HepG2 (cell line): Measurements from ENCODE around the gene TMCC1. TPM values are rescaled to one million over a fixed set of nuclear protein-coding genes. Genes with fewer than 3 reads are reported as not detected.
"Not testable (repeated sequence)": the region's sequence is repeated elsewhere in the genome, so short reads cannot be mapped to it uniquely, and the experiment has no call there.

Source experiments
- ATAC-seq: fragments of 200-7000 bp; cut with Tn5 transposase; 3 replicates; pipeline ENCODE4 v1.9.1; 2020; ENCODE audit warnings: mild to moderate bottlenecking, moderate library complexity
- BruUV-seq: library from RNA; stranded (reverse); fragments of 400-500 nt; replicated peaks from 2 replicates; lab custom pipeline; 2021; lab: Mats Ljungman, UMichigan
- CTCF ChIA-PET: fragments of 300-600 bp; formaldehyde crosslinking; extraction: SDS; loops from one replicate; lab custom pipeline; 2021; ENCODE audit warnings: low total read pairs, inconsistent platforms, low intra/inter-chr PET ratio; lab: Yijun Ruan, JAX
- POLR2A ChIA-PET: fragments of 350-600 bp; sonication (Branson Sonifier 250); formaldehyde crosslinking; loops from one replicate; lab custom pipeline; 2020; ENCODE audit warnings: antibody characterized with exemption, inconsistent platforms; lab: Yijun Ruan, JAX
- DNase-seq: peaks from one replicate; pipeline ENCODE4 v3.0.0-alpha.2; 2015; ENCODE audit warnings: low spot score
- FAIRE-seq: peaks from 3 replicates; lab custom pipeline; 2011; peaks lifted over from hg19 to GRCh38; lab: Jason Lieb, UNC
- H2AFZ ChIP-seq: one replicate; pipeline ENCODE4 v1.6.1; 2011; ENCODE audit warnings: low read length, inconsistent platforms
- H3K27ac ChIP-seq: fragments of 300-600 bp; 3 replicates; pipeline ENCODE4 v1.8.0; 2011; ENCODE audit warnings: mixed run types, mild to moderate bottlenecking, mixed read lengths, low read length, inconsistent platforms; ENCODE audit not compliant: insufficient read depth; ENCODE audit errors: extremely low read length
- H3K27me3 ChIP-seq, 2 experiments: fragments of 200-600 bp in 1 of 2; 2 replicates in 1 of 2; 3 replicates in 1 of 2; pipeline versions ENCODE4 v1.6.0 to v1.8.0; 2011; ENCODE audit warnings: low read length in 2 of 2, mild to moderate bottlenecking in 2 of 2, moderate library complexity in 2 of 2, inconsistent platforms in 1 of 2; ENCODE audit not compliant: insufficient read depth in 2 of 2, control insufficient read depth in 1 of 2
- H3K36me3 ChIP-seq, 2 experiments: fragments of 200-600 bp in 1 of 2; replicated peaks in 1 of 2; 2 replicates in 1 of 2; 3 replicates in 1 of 2; pipeline versions ENCODE4 v1.5.1 to v1.8.0; 2011; ENCODE audit warnings: low read length in 2 of 2, inconsistent platforms in 1 of 2; ENCODE audit not compliant: insufficient read depth in 2 of 2, control insufficient read depth in 1 of 2
- H3K4me1 ChIP-seq: 2 replicates; pipeline ENCODE4 v1.5.1; 2012; ENCODE audit warnings: low read length, inconsistent platforms; ENCODE audit not compliant: insufficient read depth
- H3K4me2 ChIP-seq: 2 replicates; pipeline ENCODE4 v1.6.0; 2011; ENCODE audit warnings: low read depth, low read length, inconsistent platforms
- H3K4me3 ChIP-seq, 3 experiments: fragments of 200-600 bp in 1 of 3; sonication (generic), shearing (Covaris generic) in 1 of 3; replicated peaks in 1 of 3; 2 replicates each; pipeline ENCODE4 v1.5.1; 2011 to 2016; ENCODE audit warnings: low read length in 3 of 3, inconsistent platforms in 2 of 3, low read depth in 2 of 3, mild to moderate bottlenecking in 2 of 3, control low read depth in 1 of 3, mixed read lengths in 1 of 3; ENCODE audit not compliant: insufficient read depth in 1 of 3
- H3K79me2 ChIP-seq: one replicate; pipeline ENCODE4 v1.6.1; 2011; ENCODE audit warnings: low read length, inconsistent platforms; ENCODE audit not compliant: insufficient read depth
- H3K9ac ChIP-seq: 2 replicates; pipeline ENCODE4 v1.6.0; 2011; ENCODE audit warnings: mild to moderate bottlenecking, low read depth, low read length, inconsistent platforms; ENCODE audit not compliant: insufficient read depth
- H3K9me3 ChIP-seq: 2 replicates; pipeline ENCODE4 v1.5.1; 2012; ENCODE audit warnings: mild to moderate bottlenecking, low read length
- H4K20me1 ChIP-seq: 2 replicates; pipeline ENCODE4 v1.6.0; 2011; ENCODE audit warnings: inconsistent platforms, mild to moderate bottlenecking, low read length, moderate library complexity; ENCODE audit not compliant: insufficient read depth
- EP300 ChIP-seq, 3 experiments: sonication (generic) in 1 of 3; formaldehyde crosslinking in 1 of 3; IDR thresholded peaks; 2 replicates each; pipeline versions ENCODE4 v1.5.1 to v1.6.1; 2011 to 2020; ENCODE audit warnings: low read depth in 2 of 3, low read length in 2 of 3, borderline replicate concordance in 1 of 3, improper control_type of control experiment in 1 of 3, mild to moderate bottlenecking in 1 of 3, missing genetic modification reagents in 1 of 3, moderate library complexity in 1 of 3
- SOX13 ChIP-seq, 3 experiments: fragments of 450-650 bp in 1 of 3; sonication (generic) in 1 of 3; formaldehyde crosslinking in 1 of 3; IDR thresholded peaks in 2 of 3; conservative IDR thresholded peaks in 1 of 3; 2 replicates each; pipeline versions ENCODE4 v1.5.0 to v1.6.1; 2016 to 2020; ENCODE audit warnings: antibody characterized with exemption in 1 of 3, mild to moderate bottlenecking in 1 of 3, missing compliant biosample characterization in 1 of 3, missing genetic modification reagents in 1 of 3, moderate library complexity in 1 of 3
- ZNF761 ChIP-seq: sonication (generic); formaldehyde crosslinking; conservative IDR thresholded peaks from 2 replicates; pipeline ENCODE4 v1.4.0; 2020; ENCODE audit warnings: mild to moderate bottlenecking, missing genetic modification reagents
- WGBS: methylation state at CpG from one replicate; pipeline ENCODE4 v1.1.6; 2017; ENCODE audit warnings: low lambda C conversion rate; 5-methylcytosine and 5-hydroxymethylcytosine counted together
- in situ Hi-C: cut with HindIII; loops from 2 replicates; pipeline ENCODE4 v1.10.0; 2017; ENCODE audit warnings: low pct_unique_long_range_greater_than_20kb; ENCODE audit not compliant: extremely low pct_ligation_motif_present
- intact Hi-C: fragments of 100-400 bp; cut with micrococcal nuclease; formaldehyde crosslinking; loops from one replicate; pipeline ENCODE4 v1.10.0; 2022; ENCODE audit not compliant: unreplicated experiment
- polyA plus RNA-seq, 8 experiments: library from polyadenylated mRNA; depleted of rRNA in 3 of 8; stranded (reverse) in 7 of 8; unstranded in 1 of 8; fragments of >200 nt; fragmentation: Illumina TruSeq in 4 of 8; extraction: Trizol in 4 of 8; gene quantifications; 2 replicates each; pipeline versions ENCODE4 v1.2.1 to v1.2.3, GENCODE V29; 2011 to 2016; ENCODE audit warnings: low read depth in 4 of 8, missing spikeins in 1 of 8, mixed read lengths in 1 of 8; ENCODE audit not compliant: insufficient read depth in 1 of 8
- total RNA-seq, 5 experiments: library from RNA; depleted of rRNA; stranded (reverse); fragments of >200 nt; fragmentation: Illumina TruSeq; extraction: Trizol; gene quantifications; 2 replicates each; pipeline ENCODE4 v1.2.3, GENCODE V29; 2016; ENCODE audit warnings: low read depth in 1 of 5

TMCC1 gene
- total and polyA plus RNA-seq, 2 of the 13 experiments (the other 11 are each of a cell fraction or from before 2014, with no cell fraction given): 12.1 to 264 TPM

GRCh38 chr3:129908417-129908816 is 14.9 kb upstream of the TMCC1 start:
- CTCF ChIA-PET: no interaction called here
- peaks cover 26% of the 10 kb centered on the region for H3K9me3 ChIP-seq
- H3K9ac ChIP-seq: no peak overlapping the region
- in situ Hi-C loops (no loop called here), intact Hi-C loops (no loop called here)
- ATAC-seq (peak; percentile 62), DNase-seq (peak; percentile 67), FAIRE-seq (peak; percentile 56)
- H3K4me3 ChIP-seq: no peak overlapping the region
- H3K36me3 ChIP-seq: no peaks in the 10 kb centered on the region; a peak in 1 of 5 replicates
- TF ChIP-seq SOX13 (IDR thresholded peaks at IDR 0.05): no peak
- TF ChIP-seq SOX13 (CRISPR knock-in tag; conservative IDR thresholded peaks at IDR 0.05 in 1 of 2, IDR thresholded peaks at IDR 0.05 in 1 of 2): peak in 1 of 2 experiments; percentile 42; a peak in 2 of 4 replicates
- TF ChIP-seq EP300 (IDR thresholded peaks at IDR 0.05; ENCODE audit: low read depth in 2 of 2, low read length in 2 of 2): no peak
- no peak for TF ChIP-seq EP300 (CRISPR knock-in tag; IDR thresholded peaks at IDR 0.05; ENCODE audit: borderline replicate concordance)
- no TSS peak for BruUV-seq
- no peak overlapping the region for H3K4me2 ChIP-seq
- H2AFZ ChIP-seq: no peak overlapping the region
- peaks cover 11% of the 10 kb centered on the region for H3K4me1 ChIP-seq
- peaks cover 0 to 2% of the 10 kb centered on the region in 2 experiments; a peak in 1 of 5 replicates for H3K27me3 ChIP-seq
- no peaks in the 10 kb centered on the region for H3K79me2 ChIP-seq
- no peak overlapping the region for H3K27ac ChIP-seq
- H4K20me1 ChIP-seq: no peaks in the 10 kb centered on the region
- WGBS: 11% methylated on average over 1 of the region's 1 CpG
- POLR2A ChIA-PET: interaction anchor here (0.7 to 1.3 kb wide), 3 partner anchors 12 to 18 kb away, joined by 3 read pairs; partner anchors contain the start of gene TMCC1

GRCh38 chr3:129901272-129901671 is 7.8 kb upstream of the TMCC1 start:
- H3K4me3 ChIP-seq, ATAC-seq, intact Hi-C loops, CTCF ChIA-PET, H3K9ac ChIP-seq, H3K4me2 ChIP-seq, H3K4me1 ChIP-seq, H2AFZ ChIP-seq, POLR2A ChIA-PET, in situ Hi-C loops, FAIRE-seq, H3K36me3 ChIP-seq, H3K27me3 ChIP-seq, DNase-seq, H3K27ac ChIP-seq, BruUV-seq, H4K20me1 ChIP-seq, H3K79me2 ChIP-seq: not testable (repeated sequence)
- WGBS: 85% methylated on average over 4 of the region's 4 CpGs
- peak; percentile 100 for TF ChIP-seq ZNF761 (CRISPR knock-in tag)
- peaks cover 14% of the 10 kb centered on the region for H3K9me3 ChIP-seq
